Breast epithelium (tissue), 4 donors: ENCODE data around the gene B4GALNT4. TPM values are rescaled to one million over a fixed set of nuclear protein-coding genes. Genes with fewer than 3 reads are reported as not detected.
"Not testable (repeated sequence)": the region's sequence is repeated elsewhere in the genome, so short reads cannot be mapped to it uniquely, and the experiment has no call there.

Experiments used
- DNase-seq, 2 donors: peaks; one replicate each; pipeline ENCODE4 v3.0.0-alpha.2; 2019; ENCODE audit warnings: low spot score in 2 of 2
- H3K27ac ChIP-seq, 2 donors: fragments of 200-600 bp; sonication (generic) in 1 of 2; one replicate each; pipeline ENCODE4 v1.5.1; 2016 to 2019; ENCODE audit warnings: mild to moderate bottlenecking in 1 of 2
- H3K27me3 ChIP-seq, 2 donors: fragments of 200-600 bp; sonication (generic) in 1 of 2; one replicate each; pipeline versions ENCODE4 v1.5.1 to v1.6.0; 2017 to 2019; ENCODE audit warnings: control low read depth in 1 of 2, mild to moderate bottlenecking in 1 of 2
- H3K36me3 ChIP-seq: fragments of 200-600 bp; one replicate; pipeline ENCODE4 v1.5.1; 2019
- H3K4me1 ChIP-seq, 2 donors: fragments of 200-600 bp; sonication (generic); one replicate each; pipeline ENCODE4 v1.5.1; 2016 to 2019; ENCODE audit warnings: control low read depth in 1 of 2
- H3K4me3 ChIP-seq, 3 donors: fragments of 200-600 bp; sonication (generic); 1 replicate in 2 of 3; 2 replicates in 1 of 3; pipeline ENCODE4 v1.5.1; 2016 to 2019; ENCODE audit warnings: mild to moderate bottlenecking in 3 of 3, moderate library complexity in 2 of 3
- H3K9me3 ChIP-seq, 2 donors: fragments of 200-600 bp; sonication (generic) in 1 of 2; one replicate each; pipeline ENCODE4 v1.5.1; 2016 to 2019; ENCODE audit warnings: control low read depth in 1 of 2
- CTCF ChIP-seq, 3 donors: fragments of 450-650 bp; IDR thresholded peaks; one replicate each; pipeline ENCODE4 v1.5.1; 2016 to 2017; ENCODE audit warnings: antibody characterized with exemption in 3 of 3, mild to moderate bottlenecking in 3 of 3, moderate library complexity in 3 of 3
- POLR2A ChIP-seq: fragments of 450-650 bp; IDR thresholded peaks from one replicate; pipeline ENCODE4 v1.6.1; 2016; ENCODE audit warnings: antibody characterized with exemption, mild to moderate bottlenecking, moderate library complexity
- POLR2AphosphoS5 ChIP-seq, 3 donors: sonication (generic); formaldehyde crosslinking; IDR thresholded peaks; one replicate each; pipeline ENCODE4 v1.6.1; 2017; ENCODE audit warnings: antibody characterized with exemption in 3 of 3
- intact Hi-C: fragments of 100-400 bp; cut with DNase I; formaldehyde crosslinking; loops from one replicate; pipeline ENCODE4 v1.15.1; 2023; ENCODE audit warnings: low total_unique reads
- total RNA-seq, 3 donors: library from RNA; depleted of rRNA; stranded (reverse); fragments of >200 nt; gene quantifications; one replicate each; pipeline ENCODE4 v1.1.0, GENCODE V29; 2016

The B4GALNT4 gene
- total RNA-seq, 3 donors from 2014 or later: 0.48 to 11.3 (median 8.2) TPM

GRCh38 chr11:359181-359714 lies 10.1 kb upstream of the B4GALNT4 start:
- intact Hi-C loops: no loop called here
- TF ChIP-seq POLR2AphosphoS5 (IDR thresholded peaks at IDR 0.05) (no peak), CTCF (IDR thresholded peaks at IDR 0.05) (no peak), POLR2A (no peak)
- DNase-seq: peak in 1 of 2 donors; percentile 42
- Histone ChIP-seq H3K4me3 (no peak overlapping the region), H3K9me3 (peaks cover 4 to 6% of the 10 kb centered on the region in 2 donors), H3K27ac (no peak overlapping the region), H3K36me3 (no peaks in the 10 kb centered on the region), H3K27me3 (peaks cover 0 to 2% of the 10 kb centered on the region in 2 donors), H3K4me1 (peaks cover 6 to 7% of the 10 kb centered on the region in 2 donors)

GRCh38 chr11:360326-361280 lies 8.7 kb upstream of the B4GALNT4 start:
- Histone ChIP-seq H3K27ac (no peak overlapping the region), H3K27me3 (peaks cover 0 to 11% of the 10 kb centered on the region in 2 donors), H3K9me3 (peaks cover 4 to 6% of the 10 kb centered on the region in 2 donors), H3K4me1 (peaks cover 1 to 2% of the 10 kb centered on the region in 2 donors), H3K36me3 (no peaks in the 10 kb centered on the region), H3K4me3 (no peak overlapping the region)
- peak in 1 of 2 donors; percentile 31 for DNase-seq
- intact Hi-C loops: loop anchor here (5.0 kb wide), 1 partner anchor 63 kb away; the partner anchor contains the start of gene IFITM5
- TF ChIP-seq POLR2A (no peak), CTCF (IDR thresholded peaks at IDR 0.05) (no peak), POLR2AphosphoS5 (IDR thresholded peaks at IDR 0.05) (no peak)

- no peaks in the 10 kb centered on the region for H3K36me3 ChIP-seq
- H3K4me3 ChIP-seq: no peak overlapping the region
- intact Hi-C loops: loop anchor here (5.0 kb wide), 1 partner anchor 66 kb away; the partner anchor contains the start of gene IFITM5
- peaks cover 4 to 6% of the 10 kb centered on the region in 2 donors for H3K9me3 ChIP-seq
- peaks cover 0 to 24% of the 10 kb centered on the region in 2 donors for H3K27me3 ChIP-seq
- no peak overlapping the region for H3K27ac ChIP-seq
- no peak for DNase-seq
- no peak for TF ChIP-seq POLR2AphosphoS5 (IDR thresholded peaks at IDR 0.05)
- no peak for TF ChIP-seq CTCF (IDR thresholded peaks at IDR 0.05)
- no peak for TF ChIP-seq POLR2A
- no peaks in the 10 kb centered on the region for H3K4me1 ChIP-seq
Observed at GRCh38 chr11:362642-363442, 6.5 kb upstream of the B4GALNT4 start.

GRCh38 chr11:363443-363805 lies 5.9 kb upstream of the B4GALNT4 start:
- intact Hi-C loops: loop anchor here (5.0 kb wide), 1 partner anchor 66 kb away; the partner anchor contains the start of gene IFITM5
- H3K36me3 ChIP-seq, H3K4me1 ChIP-seq, DNase-seq, H3K4me3 ChIP-seq, H3K9me3 ChIP-seq, H3K27ac ChIP-seq: not testable (repeated sequence)
- H3K27me3 ChIP-seq: peaks cover 0 to 29% of the 10 kb centered on the region in 2 donors
